Stomach smooth muscle (tissue), 2 donors: ENCODE measurements around the gene LDLRAD4.

ENCODE experiments used
- H3K27ac ChIP-seq: one replicate; pipeline ENCODE4 v1.7.0; 2013; ENCODE audit warnings: mild to moderate bottlenecking, low read length, inconsistent platforms
- H3K27me3 ChIP-seq, 2 donors: one replicate each; pipeline ENCODE4 v1.7.0; 2013; ENCODE audit warnings: low read length in 2 of 2; ENCODE audit not compliant: insufficient read depth in 2 of 2, control insufficient read depth in 1 of 2
- H3K36me3 ChIP-seq, 2 donors: one replicate each; pipeline ENCODE4 v1.7.0; 2013; ENCODE audit warnings: low read length in 2 of 2; ENCODE audit not compliant: control insufficient read depth in 2 of 2, insufficient read depth in 2 of 2
- H3K4me1 ChIP-seq: one replicate; pipeline ENCODE4 v1.7.0; 2013; ENCODE audit warnings: low read length; ENCODE audit not compliant: control insufficient read depth, insufficient read depth
- H3K4me3 ChIP-seq, 2 donors: one replicate each; pipeline ENCODE4 v1.7.0; 2013; ENCODE audit warnings: low read length in 2 of 2
- H3K9ac ChIP-seq, 2 donors: one replicate each; pipeline ENCODE4 v1.7.0; 2013; ENCODE audit warnings: low read length in 2 of 2, mild to moderate bottlenecking in 1 of 2
- H3K9me3 ChIP-seq, 2 donors: one replicate each; pipeline ENCODE4 v1.7.0; 2013; ENCODE audit warnings: low read length in 2 of 2; ENCODE audit not compliant: control insufficient read depth in 2 of 2
- donor health status: healthy.
- donor health status: Pancreatic carcinoma.

The LDLRAD4 gene

GRCh38 chr18:13236411-13236810 lies 17.9 kb downstream of the LDLRAD4 start:
- H3K36me3 ChIP-seq: peaks cover 0 to 4% of the 10 kb centered on the region in 2 donors
- H3K27ac ChIP-seq: no peak overlapping the region
- peaks cover 35% of the 10 kb centered on the region for H3K4me1 ChIP-seq
- H3K9me3 ChIP-seq: no peaks in the 10 kb centered on the region
- H3K9ac ChIP-seq: no peak overlapping the region
- H3K27me3 ChIP-seq: no peaks in the 10 kb centered on the region
- peak overlapping the region in 1 of 2 donors; percentile 15 for H3K4me3 ChIP-seq

GRCh38 chr18:13237073-13237472 lies 18.5 kb downstream of the LDLRAD4 start:
- Histone ChIP-seq H3K4me1 (peaks cover 35% of the 10 kb centered on the region), H3K4me3 (no peak overlapping the region), H3K9ac (no peak overlapping the region), H3K36me3 (peaks cover 0 to 4% of the 10 kb centered on the region in 2 donors), H3K9me3 (no peaks in the 10 kb centered on the region), H3K27ac (no peak overlapping the region), H3K27me3 (no peaks in the 10 kb centered on the region)

- H3K9me3 ChIP-seq: no peaks in the 10 kb centered on the region
- no peaks in the 10 kb centered on the region for H3K27me3 ChIP-seq
- peaks cover 0 to 4% of the 10 kb centered on the region in 2 donors for H3K36me3 ChIP-seq
- no peak overlapping the region for H3K9ac ChIP-seq
- H3K27ac ChIP-seq: no peak overlapping the region
- H3K4me3 ChIP-seq: no peak overlapping the region
- H3K4me1 ChIP-seq: peaks cover 35% of the 10 kb centered on the region
These were observed 19.1 kb downstream of the LDLRAD4 start for GRCh38 chr18:13237641-13238040.

- no peak overlapping the region for H3K4me3 ChIP-seq
- no peaks in the 10 kb centered on the region for H3K27me3 ChIP-seq
- H3K27ac ChIP-seq: no peak overlapping the region
- no peaks in the 10 kb centered on the region for H3K36me3 ChIP-seq
- H3K9me3 ChIP-seq: no peaks in the 10 kb centered on the region
- no peak overlapping the region for H3K9ac ChIP-seq
- H3K4me1 ChIP-seq: peaks cover 27% of the 10 kb centered on the region
These were observed 20.8 kb downstream of the LDLRAD4 start for GRCh38 chr18:13239171-13239956.

- no peaks in the 10 kb centered on the region for H3K27me3 ChIP-seq
- H3K27ac ChIP-seq: no peak overlapping the region
- no peaks in the 10 kb centered on the region for H3K36me3 ChIP-seq
- no peak overlapping the region for H3K9ac ChIP-seq
- H3K4me3 ChIP-seq: no peak overlapping the region
- H3K9me3 ChIP-seq: no peaks in the 10 kb centered on the region
- H3K4me1 ChIP-seq: peaks cover 27% of the 10 kb centered on the region
These were observed 21.6 kb downstream of the LDLRAD4 start for GRCh38 chr18:13240060-13240725.

- Histone ChIP-seq H3K9me3 (no peaks in the 10 kb centered on the region), H3K4me3 (no peak overlapping the region), H3K36me3 (no peaks in the 10 kb centered on the region), H3K9ac (no peak overlapping the region), H3K4me1 (peaks cover 16% of the 10 kb centered on the region), H3K27me3 (no peaks in the 10 kb centered on the region), H3K27ac (no peak overlapping the region)
These were observed 22.7 kb downstream of the LDLRAD4 start for GRCh38 chr18:13241083-13241892.

GRCh38 chr18:13241893-13242175 lies 23.3 kb downstream of the LDLRAD4 start:
- Histone ChIP-seq H3K36me3 (no peaks in the 10 kb centered on the region), H3K27ac (no peak overlapping the region), H3K9ac (no peak overlapping the region), H3K27me3 (no peaks in the 10 kb centered on the region), H3K4me1 (peaks cover 11% of the 10 kb centered on the region), H3K4me3 (no peak overlapping the region), H3K9me3 (no peaks in the 10 kb centered on the region)

GRCh38 chr18:13242797-13243196 lies 24.2 kb downstream of the LDLRAD4 start:
- Histone ChIP-seq H3K27ac (no peak overlapping the region), H3K4me1 (peaks cover 3% of the 10 kb centered on the region), H3K4me3 (no peak overlapping the region), H3K27me3 (no peaks in the 10 kb centered on the region), H3K36me3 (no peaks in the 10 kb centered on the region), H3K9ac (no peak overlapping the region), H3K9me3 (no peaks in the 10 kb centered on the region)

- Histone ChIP-seq H3K27me3 (no peaks in the 10 kb centered on the region), H3K4me3 (no peak overlapping the region), H3K36me3 (no peaks in the 10 kb centered on the region), H3K4me1 (peaks cover 3% of the 10 kb centered on the region), H3K9me3 (no peaks in the 10 kb centered on the region), H3K27ac (no peak overlapping the region), H3K9ac (no peak overlapping the region)
These were observed 24.8 kb downstream of the LDLRAD4 start for GRCh38 chr18:13243363-13243762.

GRCh38 chr18:13244135-13244534 lies 25.6 kb downstream of the LDLRAD4 start:
- Histone ChIP-seq H3K9ac (no peak overlapping the region), H3K27ac (no peak overlapping the region), H3K4me1 (peaks cover 3% of the 10 kb centered on the region), H3K9me3 (no peaks in the 10 kb centered on the region), H3K4me3 (no peak overlapping the region), H3K36me3 (no peaks in the 10 kb centered on the region), H3K27me3 (no peaks in the 10 kb centered on the region)
